Prostate gland (tissue), 2 donors: ENCODE data around the gene EFR3B. TPM values are rescaled to one million over a fixed set of nuclear protein-coding genes. Genes with fewer than 3 reads are reported as not detected.

ENCODE experiments used
- DNase-seq: peaks from one replicate; pipeline ENCODE4 v3.0.0-alpha.2; 2019; ENCODE audit warnings: low spot score
- H3K27ac ChIP-seq, 2 donors: fragments of 200-600 bp; sonication (generic); 2 replicates each; pipeline ENCODE4 v1.5.1; 2017 to 2019
- H3K27me3 ChIP-seq: fragments of 200-600 bp; sonication (generic); replicated peaks from 2 replicates; pipeline ENCODE4 v1.5.1; 2019; ENCODE audit not compliant: insufficient read depth
- H3K36me3 ChIP-seq, 2 donors: fragments of 200-600 bp; sonication (generic); 1 replicate in 1 of 2; 2 replicates in 1 of 2; pipeline versions ENCODE4 v1.5.1 to v1.8.1; 2017 to 2019
- H3K4me1 ChIP-seq: fragments of 200-600 bp; sonication (generic); replicated peaks from 2 replicates; pipeline ENCODE4 v1.5.1; 2019
- H3K4me3 ChIP-seq, 2 donors: fragments of 200-600 bp; sonication (generic); 2 replicates each; pipeline ENCODE4 v1.5.1; 2017 to 2019
- H3K9me3 ChIP-seq: fragments of 200-600 bp; sonication (generic); 2 replicates; pipeline ENCODE4 v1.5.1; 2017
- POLR2A ChIP-seq: fragments of 450-650 bp; IDR thresholded peaks from one replicate; pipeline ENCODE4 v1.6.1; 2016; ENCODE audit warnings: antibody characterized with exemption, mild to moderate bottlenecking
- POLR2AphosphoS5 ChIP-seq: sonication (generic); formaldehyde crosslinking; IDR thresholded peaks from one replicate; pipeline ENCODE4 v1.6.1; 2017; ENCODE audit warnings: antibody characterized with exemption
- WGBS: methylation state at CpG from one replicate; pipeline ENCODE4 v1.1.5; 2018; 5-methylcytosine and 5-hydroxymethylcytosine counted together
- intact Hi-C: fragments of 100-400 bp; cut with DNase I; formaldehyde crosslinking; loops from one replicate; pipeline ENCODE4 v1.14.2; 2022
- total RNA-seq, 2 donors: library from RNA; depleted of rRNA; stranded (reverse); fragments of >200 nt; gene quantifications; one replicate each; pipeline ENCODE4 v1.1.0, GENCODE V29; 2016
- TF ChIP-seq, protein P1 (sequence below), 4 experiments: fragments of 200-600 bp in 2 of 4; fragments of 450-650 bp in 2 of 4; sonication (generic) in 2 of 4; IDR thresholded peaks; 1 replicate in 3 of 4; 2 replicates in 1 of 4; pipeline ENCODE4 v1.5.1; 2016 to 2019; ENCODE audit warnings: antibody characterized with exemption in 4 of 4, mild to moderate bottlenecking in 2 of 4, moderate library complexity in 2 of 4

The EFR3B gene
- total RNA-seq, 2 donors from 2014 or later: 0.14 to 1.6 TPM

DNA sequence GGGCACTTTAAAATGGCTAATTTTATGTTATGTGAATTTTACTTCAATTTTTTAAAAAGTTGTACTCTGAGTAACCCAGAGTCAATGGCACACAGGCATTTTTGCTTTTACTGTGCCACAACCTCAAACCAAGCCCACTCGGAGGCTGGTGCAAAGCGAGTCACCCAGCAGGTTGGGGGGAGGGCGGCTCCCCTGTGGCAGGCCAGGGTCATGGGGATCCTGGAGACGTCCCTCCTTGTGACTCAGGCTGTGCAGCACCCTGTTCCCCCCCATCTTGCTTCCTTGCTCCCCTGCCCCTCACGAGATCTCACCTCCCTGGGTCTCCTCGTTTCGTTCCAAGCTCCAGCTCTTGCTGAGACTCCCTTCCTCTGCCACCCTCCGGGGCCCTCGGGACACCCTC is 67.9 kb downstream of the EFR3B start:
- Histone ChIP-seq H3K4me3 (no peak overlapping the region), H3K9me3 (no peaks in the 10 kb centered on the region), H3K4me1 (no peaks in the 10 kb centered on the region), H3K36me3 (no peaks in the 10 kb centered on the region), H3K27me3 (no peaks in the 10 kb centered on the region), H3K27ac (no peak overlapping the region)
- intact Hi-C loops: no loop called here
- TF ChIP-seq, protein P1, sequence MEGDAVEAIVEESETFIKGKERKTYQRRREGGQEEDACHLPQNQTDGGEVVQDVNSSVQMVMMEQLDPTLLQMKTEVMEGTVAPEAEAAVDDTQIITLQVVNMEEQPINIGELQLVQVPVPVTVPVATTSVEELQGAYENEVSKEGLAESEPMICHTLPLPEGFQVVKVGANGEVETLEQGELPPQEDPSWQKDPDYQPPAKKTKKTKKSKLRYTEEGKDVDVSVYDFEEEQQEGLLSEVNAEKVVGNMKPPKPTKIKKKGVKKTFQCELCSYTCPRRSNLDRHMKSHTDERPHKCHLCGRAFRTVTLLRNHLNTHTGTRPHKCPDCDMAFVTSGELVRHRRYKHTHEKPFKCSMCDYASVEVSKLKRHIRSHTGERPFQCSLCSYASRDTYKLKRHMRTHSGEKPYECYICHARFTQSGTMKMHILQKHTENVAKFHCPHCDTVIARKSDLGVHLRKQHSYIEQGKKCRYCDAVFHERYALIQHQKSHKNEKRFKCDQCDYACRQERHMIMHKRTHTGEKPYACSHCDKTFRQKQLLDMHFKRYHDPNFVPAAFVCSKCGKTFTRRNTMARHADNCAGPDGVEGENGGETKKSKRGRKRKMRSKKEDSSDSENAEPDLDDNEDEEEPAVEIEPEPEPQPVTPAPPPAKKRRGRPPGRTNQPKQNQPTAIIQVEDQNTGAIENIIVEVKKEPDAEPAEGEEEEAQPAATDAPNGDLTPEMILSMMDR (IDR thresholded peaks at IDR 0.05): no peak
- TF ChIP-seq POLR2A: no peak
- TF ChIP-seq POLR2AphosphoS5: no peak
- no peak for DNase-seq
- WGBS: 90% methylated on average over 9 of the region's 9 CpGs

DNA sequence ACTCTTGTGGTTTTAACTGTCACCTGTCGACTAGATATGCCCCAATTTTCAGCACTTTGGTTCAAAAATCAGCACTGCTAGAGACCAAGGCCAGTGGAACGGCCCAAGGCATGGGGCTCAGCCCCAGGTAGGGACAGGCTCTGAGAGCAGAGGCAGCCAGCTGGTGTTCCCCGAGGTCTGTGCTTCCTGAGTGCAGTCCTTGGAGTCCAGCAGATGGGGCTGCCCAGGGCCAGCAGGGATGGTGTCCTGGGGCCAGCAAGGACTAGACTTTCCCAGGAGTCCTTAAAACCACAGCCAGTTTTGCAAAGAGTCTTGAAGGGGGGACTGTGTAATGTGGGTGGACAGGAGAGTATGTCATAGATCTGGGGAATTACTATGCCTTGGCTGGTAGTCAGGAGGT is 70.2 kb downstream of the EFR3B start:
- intact Hi-C loops: no loop called here
- H3K9me3 ChIP-seq: no peaks in the 10 kb centered on the region
- TF ChIP-seq POLR2AphosphoS5 (no peak), POLR2A (no peak)
- TF ChIP-seq, protein P1 (IDR thresholded peaks at IDR 0.05): no peak
- WGBS: 95% methylated on average over 3 of the region's 3 CpGs
- no peaks in the 10 kb centered on the region for H3K27me3 ChIP-seq
- DNase-seq: no peak
- H3K4me1 ChIP-seq: no peaks in the 10 kb centered on the region
- H3K36me3 ChIP-seq: no peaks in the 10 kb centered on the region
- H3K4me3 ChIP-seq: no peak overlapping the region
- H3K27ac ChIP-seq: no peak overlapping the region

DNA sequence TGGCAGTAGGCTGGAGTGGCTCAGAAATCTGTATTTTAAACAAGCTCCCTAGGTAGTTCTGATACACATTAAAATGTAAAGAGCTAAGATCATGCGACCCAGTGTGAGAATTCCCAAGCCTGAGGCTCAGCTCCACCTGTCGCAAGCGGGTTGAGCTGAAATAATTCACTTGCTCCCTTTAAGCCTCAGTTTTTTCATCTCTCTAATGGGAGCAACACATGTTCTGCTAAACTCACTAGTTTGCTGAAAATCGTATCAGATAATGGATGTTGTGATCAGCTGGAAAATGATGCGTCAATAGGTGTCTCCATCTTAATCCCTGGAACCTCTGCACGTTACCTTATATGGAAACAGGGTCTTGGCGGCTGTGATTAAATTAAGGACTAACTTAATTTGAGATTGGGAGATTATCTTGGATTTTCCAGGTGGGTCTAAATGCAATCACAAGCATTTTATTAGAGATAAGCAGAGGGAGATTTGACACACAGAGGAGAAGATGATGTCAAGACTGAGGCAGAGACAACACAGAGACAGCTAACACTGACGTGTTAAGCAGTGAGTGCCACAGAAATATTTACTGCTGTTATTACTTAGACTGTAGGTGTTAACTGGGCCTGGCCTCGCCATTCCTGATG is 73.5 kb downstream of the EFR3B start:
- intact Hi-C loops: no loop called here
- 93% methylated on average over 9 of the region's 9 CpGs for whole genome bisulfite sequencing
- no peaks in the 10 kb centered on the region for H3K4me1 ChIP-seq
- H3K36me3 ChIP-seq: no peaks in the 10 kb centered on the region
- DNase-seq: no peak
- no peaks in the 10 kb centered on the region for H3K9me3 ChIP-seq
- no peak overlapping the region for H3K27ac ChIP-seq
- TF ChIP-seq, protein P1 (IDR thresholded peaks at IDR 0.05): no peak
- no peak for TF ChIP-seq POLR2AphosphoS5
- H3K27me3 ChIP-seq: no peaks in the 10 kb centered on the region
- no peak overlapping the region for H3K4me3 ChIP-seq

DNA sequence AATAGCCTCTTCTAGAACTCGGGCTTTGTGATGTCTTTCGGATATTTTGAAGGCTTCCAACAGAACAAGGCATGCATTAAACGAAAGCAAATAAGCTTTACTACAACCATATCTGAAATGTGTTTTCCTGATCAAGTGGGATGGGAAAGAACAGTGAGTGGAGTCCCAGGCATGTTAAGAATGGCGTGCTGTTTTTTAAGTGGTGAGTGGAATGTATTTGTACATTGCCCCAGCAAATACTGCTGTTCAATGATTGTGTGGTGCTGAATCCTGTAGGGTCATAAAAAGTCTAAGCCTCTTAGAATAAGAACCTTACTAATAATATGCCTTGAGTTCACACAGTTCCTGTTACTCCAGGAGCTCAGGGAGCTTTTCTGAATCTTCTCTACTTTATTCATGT is 74.0 kb downstream of the EFR3B start:
- no peaks in the 10 kb centered on the region for H3K27me3 ChIP-seq
- no peaks in the 10 kb centered on the region for H3K36me3 ChIP-seq
- H3K9me3 ChIP-seq: no peaks in the 10 kb centered on the region
- TF ChIP-seq, protein P1 (IDR thresholded peaks at IDR 0.05): no peak
- no peak for TF ChIP-seq POLR2AphosphoS5
- TF ChIP-seq POLR2A: no peak
- no peak overlapping the region for H3K4me3 ChIP-seq
- no peak for DNase-seq
- intact Hi-C loops: no loop called here
- no peaks in the 10 kb centered on the region for H3K4me1 ChIP-seq
- no peak overlapping the region for H3K27ac ChIP-seq
- WGBS: 82% methylated on average over 4 of the region's 4 CpGs

DNA sequence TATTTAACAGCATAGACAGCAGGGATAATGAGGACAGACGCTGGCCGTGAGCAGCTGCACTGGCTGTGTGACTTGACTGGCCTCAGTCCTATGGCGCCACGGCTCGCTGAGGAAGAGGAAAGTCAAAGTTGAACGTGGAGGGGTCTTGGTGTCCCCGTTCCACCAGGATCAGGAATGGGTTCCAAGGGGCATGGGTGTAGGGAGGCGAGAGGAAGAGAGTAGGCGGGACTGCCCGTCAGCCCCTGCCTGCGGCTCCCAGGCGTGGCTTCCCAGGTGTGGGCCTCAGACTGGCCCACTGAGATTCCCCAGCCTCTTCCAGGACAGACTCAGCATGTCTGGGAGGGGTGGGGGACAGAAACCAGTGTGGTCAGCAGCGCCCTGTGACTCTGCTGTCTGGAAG is 75.1 kb downstream of the EFR3B start:
- H3K4me3 ChIP-seq: no peak overlapping the region
- DNase-seq: no peak
- H3K4me1 ChIP-seq: no peaks in the 10 kb centered on the region
- no peak overlapping the region for H3K27ac ChIP-seq
- TF ChIP-seq POLR2A: no peak
- no peak for TF ChIP-seq POLR2AphosphoS5
- TF ChIP-seq, protein P1 (IDR thresholded peaks at IDR 0.05): no peak
- no peaks in the 10 kb centered on the region for H3K27me3 ChIP-seq
- WGBS: 90% methylated on average over 13 of the region's 13 CpGs
- H3K9me3 ChIP-seq: no peaks in the 10 kb centered on the region
- intact Hi-C loops: no loop called here
- no peaks in the 10 kb centered on the region for H3K36me3 ChIP-seq
